ENCODE measurements around the gene SLIT3. TPM values are rescaled to one million over a fixed set of nuclear protein-coding genes. Genes with fewer than 3 reads are reported as not detected.

SLIT3 gene
- polyA plus RNA-seq, 1 of the 3 experiments (the other 2 are of a cell fraction), result 119 TPM

GRCh38 chr5:168727547-168727946 is 573.4 kb downstream of the SLIT3 start:
- WGBS (ENCODE audit: low lambda C conversion rate), result 83% methylated on average over 2 of the region's 2 CpGs
- H3F3A ChIP-seq (replicated peaks; ENCODE audit: insufficient read depth), result peaks cover 2% of the 10 kb centered on the region
- H3K27ac ChIP-seq (ENCODE audit: low read depth in 2 of 2, low read length in 1 of 2), result peak overlapping the region in 1 of 2 experiments; percentile 8; a peak in 1 of 4 replicates
- H3K4me1 ChIP-seq (ENCODE audit: control insufficient read depth in 1 of 2, insufficient read depth in 2 of 2, low read depth in 1 of 2, low read length in 1 of 2), result peaks cover 0 to 7% of the 10 kb centered on the region in 2 experiments; a peak in 1 of 4 replicates
- H3K9me2 ChIP-seq, result no peaks in the 10 kb centered on the region
- no peaks in the 10 kb centered on the region for H3K79me2 ChIP-seq (ENCODE audit: insufficient read depth)
- CTCF ChIA-PET, result no interaction called here
- H3K36me3 ChIP-seq (replicated peaks in 1 of 2; ENCODE audit: control insufficient read depth in 1 of 2, insufficient read depth in 2 of 2, low read length in 1 of 2), result peaks cover 27 to 44% of the 10 kb centered on the region in 2 experiments
- H3K9ac ChIP-seq, result no peak overlapping the region
- no peaks in the 10 kb centered on the region for H3K27me3 ChIP-seq (ENCODE audit: insufficient read depth)
- H3K4me2 ChIP-seq, result no peak overlapping the region
- POLR2A ChIA-PET, result no interaction called here
- H4K20me1 ChIP-seq (ENCODE audit: insufficient read depth), result no peaks in the 10 kb centered on the region
- TF ChIP-seq FOXM1 (IDR thresholded peaks at IDR 0.05; ENCODE audit: low read depth) (no peak), YY1 (IDR thresholded peaks at IDR 0.05; ENCODE audit: low read depth) (no peak), CTCF (IDR thresholded peaks at IDR 0.05) (no peak)
- H3K4me3 ChIP-seq (ENCODE audit: low read depth in 2 of 2, low read length in 1 of 2), result no peak overlapping the region
- H3K9me3 ChIP-seq, result no peaks in the 10 kb centered on the region
- no peak overlapping the region for H2AFZ ChIP-seq (ENCODE audit: low read depth)
- no peak for DNase-seq

GRCh38 chr5:168726342-168726741 is 574.6 kb downstream of the SLIT3 start:
- Histone ChIP-seq H3K4me3 (ENCODE audit: low read depth in 2 of 2, low read length in 1 of 2) (no peak overlapping the region), H3K9ac (no peak overlapping the region), H3K27me3 (ENCODE audit: insufficient read depth) (no peaks in the 10 kb centered on the region), H3K79me2 (ENCODE audit: insufficient read depth) (no peaks in the 10 kb centered on the region), H2AFZ (ENCODE audit: low read depth) (no peak overlapping the region), H3K27ac (ENCODE audit: low read depth in 2 of 2, low read length in 1 of 2) (no peak overlapping the region; a peak in 1 of 4 replicates), H3K9me3 (no peaks in the 10 kb centered on the region), H3F3A (replicated peaks; ENCODE audit: insufficient read depth) (peaks cover 2% of the 10 kb centered on the region), H3K4me1 (ENCODE audit: control insufficient read depth in 1 of 2, insufficient read depth in 2 of 2, low read depth in 1 of 2, low read length in 1 of 2) (peaks cover 0 to 9% of the 10 kb centered on the region in 2 experiments; a peak in 1 of 4 replicates), H3K36me3 (replicated peaks in 1 of 2; ENCODE audit: control insufficient read depth in 1 of 2, insufficient read depth in 2 of 2, low read length in 1 of 2) (peaks cover 32 to 56% of the 10 kb centered on the region in 2 experiments), H4K20me1 (ENCODE audit: insufficient read depth) (no peaks in the 10 kb centered on the region), H3K4me2 (no peak overlapping the region), H3K9me2 (no peaks in the 10 kb centered on the region)
- ChIA-PET CTCF (no interaction called here), POLR2A (no interaction called here)
- DNase-seq, result no peak
- WGBS (ENCODE audit: low lambda C conversion rate), result 90% methylated on average over 1 of the region's 1 CpG
- no peak for TF ChIP-seq NRF1 (IDR thresholded peaks at IDR 0.05; ENCODE audit: low read depth, low read length)
- no peak for TF ChIP-seq IRF3 (IDR thresholded peaks at IDR 0.05; ENCODE audit: low read depth, low read length)
- no peak for TF ChIP-seq MAX (IDR thresholded peaks at IDR 0.05; ENCODE audit: low read depth)
- no peak for TF ChIP-seq FOXM1 (IDR thresholded peaks at IDR 0.05; ENCODE audit: low read depth)
- no peak for TF ChIP-seq SMC3 (IDR thresholded peaks at IDR 0.05; ENCODE audit: low read depth, low read length)
- TF ChIP-seq MEF2A (IDR thresholded peaks at IDR 0.05; ENCODE audit: borderline replicate concordance, low read depth), result no peak
- TF ChIP-seq RFX5 (IDR thresholded peaks at IDR 0.05; ENCODE audit: low read length), result no peak

All from SK-N-SH (cell line).